ENCODE data around the gene ZFYVE21.

ZFYVE21 gene

GRCh38 chr14:103692159-103692558, 23.5 kb upstream of the ZFYVE21 start:
- DNase-seq (ENCODE audit: low read depth) = no peak

GRCh38 chr14:103692871-103693270, 22.7 kb upstream of the ZFYVE21 start:
- no peak for DNase-seq (ENCODE audit: low read depth)

DNA sequence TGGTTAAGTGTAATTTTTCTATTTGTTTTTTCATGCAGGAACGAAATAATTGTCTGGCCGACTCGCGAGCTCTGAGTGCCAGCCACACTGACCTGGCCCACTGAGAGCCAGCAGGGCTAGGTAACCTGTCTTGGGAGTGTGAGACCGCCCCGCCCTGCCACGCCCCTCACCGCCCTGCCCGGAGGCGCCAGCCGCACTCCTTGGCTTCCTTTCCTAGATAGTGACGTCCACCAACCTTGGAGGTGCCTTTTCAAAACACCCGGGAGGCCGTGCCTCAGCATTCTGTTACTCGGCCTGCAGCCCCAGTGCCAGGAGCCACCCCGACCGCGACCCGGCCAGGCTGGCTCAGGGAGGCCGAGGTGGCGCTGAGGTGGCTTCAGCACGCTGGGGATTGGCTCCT, 22.1 kb upstream of the ZFYVE21 start:
- no peak for DNase-seq (ENCODE audit: low read depth)

DNA sequence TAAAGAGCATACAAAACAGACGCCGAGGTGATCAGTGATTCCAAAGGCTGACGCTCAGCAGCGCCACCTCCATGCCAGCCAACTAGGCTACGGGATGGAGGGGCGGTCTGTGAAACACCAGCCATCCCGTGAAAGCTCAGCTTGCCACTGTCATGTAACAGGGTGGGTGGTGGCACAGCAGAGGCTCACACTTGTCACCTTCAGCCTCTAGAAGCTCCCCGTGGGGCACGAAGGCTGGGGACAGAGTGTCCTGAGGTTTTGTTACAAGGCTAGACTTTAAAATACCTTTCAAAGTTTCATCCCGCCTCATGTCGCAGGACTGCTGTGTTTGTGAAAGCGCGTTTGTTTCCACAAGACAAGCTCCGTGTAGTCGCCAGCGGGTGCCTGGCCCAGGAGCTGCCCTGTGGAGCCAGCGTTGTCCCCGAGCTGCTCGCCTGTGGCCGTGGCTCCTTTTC, 21.0 kb upstream of the ZFYVE21 start:
- DNase-seq (ENCODE audit: low read depth) = no peak

DNA sequence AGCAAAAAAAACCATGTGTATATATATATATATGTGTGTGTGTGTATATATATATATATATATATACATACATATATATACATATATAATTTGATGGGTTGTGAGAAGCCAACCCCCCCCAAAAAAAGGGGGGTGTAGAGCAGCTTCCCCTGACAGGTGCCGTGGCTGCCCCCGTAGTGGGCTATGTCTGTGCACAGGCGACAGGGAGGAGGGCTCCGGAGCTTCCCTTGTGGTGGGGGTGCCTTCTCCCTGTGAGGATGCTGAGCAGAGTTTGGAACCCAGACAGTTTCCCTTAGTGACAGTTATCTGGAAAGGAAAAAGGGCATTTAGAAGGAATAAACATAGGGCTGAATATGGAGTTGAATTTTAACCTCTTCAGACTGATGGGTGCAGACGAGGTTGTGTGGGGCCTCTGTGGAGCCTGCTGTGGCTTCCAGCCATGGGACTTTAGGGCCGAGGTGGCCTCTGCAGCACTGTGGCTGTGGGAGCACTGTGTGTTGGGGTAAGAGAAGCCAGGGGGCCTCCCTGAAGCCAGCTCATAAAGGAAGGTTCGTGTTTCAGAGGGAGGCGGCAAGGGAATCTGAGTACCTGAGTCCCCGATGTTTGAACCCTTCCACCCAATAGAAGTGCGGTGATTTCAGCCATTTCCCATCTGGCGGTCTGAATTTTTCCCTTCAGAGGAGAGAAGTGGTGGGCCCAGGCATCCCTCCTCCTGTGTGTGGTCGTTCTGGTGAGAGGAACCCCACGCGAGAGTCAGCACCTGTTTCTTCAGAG, 20.1 kb upstream of the ZFYVE21 start:
- DNase-seq (ENCODE audit: low read depth) = no peak

DNA sequence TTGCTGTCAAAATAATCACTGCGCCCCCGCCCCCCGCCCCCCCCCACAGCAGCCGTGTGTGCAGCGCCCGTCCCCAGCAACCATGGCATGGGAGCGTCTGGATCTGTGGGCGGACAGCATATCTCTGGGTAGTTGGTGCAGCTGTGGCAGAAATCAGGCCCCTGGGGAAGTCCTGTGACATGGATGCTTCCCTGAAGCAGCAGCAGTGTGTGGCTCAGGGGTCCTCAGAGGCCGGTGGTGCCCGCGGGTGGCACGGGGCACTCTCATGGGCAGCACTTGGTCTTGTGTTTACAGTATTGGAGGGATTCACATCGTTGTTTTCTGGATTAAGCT, 19.6 kb upstream of the ZFYVE21 start:
- DNase-seq (ENCODE audit: low read depth) = no peak

DNA sequence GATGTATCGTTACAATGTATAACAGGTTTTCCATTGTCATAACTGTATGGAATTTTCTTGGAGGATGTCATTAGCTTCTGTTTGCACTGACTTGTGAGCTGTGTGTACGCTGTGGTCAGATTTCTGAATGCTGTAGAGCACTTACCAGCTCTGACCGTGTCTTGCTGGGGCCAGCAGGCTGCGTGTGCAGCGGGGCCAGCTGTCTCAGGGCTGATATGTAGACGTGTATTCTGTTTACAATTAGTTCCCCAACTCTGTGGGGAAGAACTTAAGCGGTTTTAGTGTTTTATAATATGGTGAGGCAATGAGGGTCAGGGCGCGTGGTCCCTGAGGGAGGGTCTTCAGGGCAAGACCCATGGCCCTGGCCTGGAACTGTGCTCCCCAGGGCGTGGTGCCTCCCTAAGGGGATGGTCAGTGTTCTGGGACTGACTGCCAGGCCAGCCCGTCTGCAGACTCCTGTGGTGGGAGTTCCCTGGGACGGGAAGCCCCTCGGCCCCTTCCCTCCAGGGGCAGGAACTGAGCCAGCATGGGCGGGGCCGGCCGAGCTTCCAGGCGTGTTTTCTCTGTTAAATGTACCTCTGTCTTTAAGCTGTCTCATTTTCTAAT, 19.0 kb upstream of the ZFYVE21 start:
- no peak for DNase-seq (ENCODE audit: low read depth)

GRCh38 chr14:103697206-103697602, 18.4 kb upstream of the ZFYVE21 start:
- no peak for DNase-seq (ENCODE audit: low read depth)

DNA sequence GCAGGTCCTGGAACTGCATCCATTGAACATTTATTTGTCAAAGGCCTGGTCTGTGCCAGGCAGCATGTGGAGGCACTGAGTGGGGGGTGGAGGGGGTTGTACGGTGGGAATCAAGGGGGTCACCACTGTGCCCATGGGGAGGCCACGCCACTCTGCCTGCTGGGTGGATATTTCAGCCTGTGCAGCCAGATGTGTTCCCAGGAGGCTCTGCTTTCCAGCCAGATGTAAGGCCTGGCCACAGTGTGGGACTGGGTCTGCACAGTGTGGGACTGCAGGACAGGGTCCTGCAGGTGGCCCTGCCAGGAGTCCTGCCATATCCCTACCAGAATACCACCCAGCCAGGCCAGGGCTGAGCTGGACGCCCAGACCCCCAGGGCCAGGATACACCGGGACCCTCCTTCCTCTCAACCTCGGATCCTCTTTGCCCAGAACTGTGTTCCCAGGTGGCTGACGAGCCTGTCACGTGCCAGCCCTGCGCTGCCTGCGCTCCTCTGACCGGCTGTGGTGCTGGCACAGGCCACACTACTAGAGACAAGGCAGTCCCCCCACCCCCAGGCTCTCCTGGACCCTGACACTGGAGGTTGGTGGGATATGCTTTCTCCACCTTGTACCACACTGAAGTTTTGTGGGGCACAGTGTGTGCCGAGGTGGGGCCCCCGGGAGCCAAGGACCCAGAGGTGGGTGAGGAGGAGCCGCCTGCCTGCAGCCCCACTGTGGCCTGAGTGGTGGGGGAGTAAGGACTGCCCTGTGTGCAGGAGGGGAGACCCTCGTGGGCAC, 17.8 kb upstream of the ZFYVE21 start:
- no peak for DNase-seq (ENCODE audit: low read depth)

- DNase-seq (ENCODE audit: low read depth) = no peak
Measured at GRCh38 chr14:103698380-103699260, 17.0 kb upstream of the ZFYVE21 start.

- DNase-seq (ENCODE audit: low read depth) = no peak
Measured at GRCh38 chr14:103699261-103699661, 16.3 kb upstream of the ZFYVE21 start.

DNA sequence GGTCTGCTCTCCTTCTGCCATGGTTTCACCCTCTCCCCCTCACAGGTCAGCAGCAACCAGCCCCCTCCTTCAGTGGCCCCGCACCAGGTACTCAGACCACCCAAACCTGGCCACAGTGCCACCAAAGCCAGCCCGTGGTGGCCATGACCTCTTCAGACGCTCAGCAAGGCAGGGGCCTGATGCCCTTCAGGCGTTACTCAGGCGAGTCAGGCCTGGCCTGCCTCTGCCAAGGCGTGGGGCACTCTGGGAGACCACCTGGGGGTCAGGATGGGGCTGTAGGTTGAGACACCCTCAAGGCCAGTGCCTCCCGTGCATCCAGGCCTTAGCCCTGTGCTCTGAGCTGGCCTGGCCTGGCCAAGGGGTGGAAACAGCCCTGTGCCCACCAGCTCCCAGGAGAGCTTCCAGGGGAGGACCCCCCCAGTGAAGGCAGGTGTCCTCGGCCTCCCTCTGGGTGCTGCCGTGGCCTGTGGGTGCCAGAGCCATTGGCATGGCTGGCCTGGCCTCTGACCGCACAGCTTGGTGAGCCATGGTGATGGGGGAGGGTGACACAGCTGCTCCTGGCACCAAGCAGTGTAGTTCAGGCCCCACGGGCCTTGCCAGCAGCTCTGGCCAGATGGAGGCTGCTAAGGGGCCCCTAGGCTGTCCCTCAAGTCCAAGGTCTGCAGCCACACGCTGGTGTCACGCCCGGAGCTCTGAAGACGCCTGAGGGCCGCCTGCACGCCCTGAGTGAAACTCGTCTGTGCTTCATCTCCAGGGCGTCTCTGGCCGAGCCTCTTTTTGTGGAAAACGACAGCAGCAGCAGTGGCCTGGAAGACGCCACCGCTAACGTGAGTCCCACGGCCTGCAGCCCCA, 15.5 kb upstream of the ZFYVE21 start:
- DNase-seq (ENCODE audit: low read depth) = no peak

GRCh38 chr14:103700753-103701490, 14.7 kb upstream of the ZFYVE21 start:
- no peak for DNase-seq (ENCODE audit: low read depth)

DNA sequence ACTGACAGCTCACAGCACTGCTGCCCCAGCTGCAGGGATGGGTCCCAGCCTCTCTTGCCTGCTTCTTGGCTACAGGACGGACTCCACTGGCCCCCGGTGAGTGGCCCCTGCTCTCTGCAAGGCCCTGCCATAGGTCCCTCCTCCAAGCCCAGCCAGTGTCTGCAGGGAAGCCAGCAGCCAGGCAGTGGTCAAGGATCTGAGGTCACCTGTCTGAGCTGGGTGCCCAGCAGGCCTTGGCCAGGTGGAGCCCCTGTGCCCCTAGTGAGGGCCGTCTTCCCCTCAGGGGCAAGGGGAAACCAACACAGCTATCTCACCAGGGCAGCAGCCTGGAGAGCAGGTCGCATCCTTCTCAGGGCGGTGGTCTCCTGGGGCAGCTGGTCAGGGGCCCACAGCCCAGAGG, 13.5 kb upstream of the ZFYVE21 start:
- DNase-seq (ENCODE audit: low read depth) = no peak

- DNase-seq (ENCODE audit: low read depth) = no peak
Measured at GRCh38 chr14:103702497-103703432, 12.8 kb upstream of the ZFYVE21 start.

GRCh38 chr14:103703433-103704385, 11.9 kb upstream of the ZFYVE21 start:
- no peak for DNase-seq (ENCODE audit: low read depth)

- no peak for DNase-seq (ENCODE audit: low read depth)
Measured at GRCh38 chr14:103704708-103705107, 10.9 kb upstream of the ZFYVE21 start.

- DNase-seq (ENCODE audit: low read depth) = no peak
Measured at GRCh38 chr14:103705118-103705503, 10.5 kb upstream of the ZFYVE21 start.

Data from stimulated activated CD8-positive, alpha-beta memory T cell treated with anti-CD3 and anti-CD28 coated beads, Interleukin-12 subunit alpha, Interleukin-12 subunit beta, amount 100 ng/mL, for 1 hour (primary cell).